ENCODE measurements around the gene SYNPR.

The SYNPR gene

DNA sequence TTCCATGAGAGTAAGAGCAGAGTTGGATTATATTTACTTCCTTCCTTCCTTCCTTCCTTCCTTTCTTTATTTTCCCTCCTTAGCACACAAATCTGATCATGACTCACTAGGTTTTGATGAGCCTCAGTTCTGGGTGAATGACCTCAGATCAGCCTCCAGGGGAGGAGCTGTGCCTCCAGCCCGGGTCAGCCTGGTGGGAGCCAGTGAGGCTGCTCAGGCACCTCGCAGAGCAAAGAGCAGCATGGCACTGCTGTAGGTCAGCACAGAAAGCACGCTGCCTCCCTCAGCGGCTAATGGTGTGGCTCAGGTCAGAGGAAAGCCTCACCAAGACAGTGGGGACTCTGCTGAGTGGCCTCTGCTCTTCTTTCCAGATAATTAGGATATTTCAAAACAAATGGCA, 108.5 kb downstream of the SYNPR start:
- FAIRE-seq: no peak

- no peak for FAIRE-seq
Measured at GRCh38 chr3:63387568-63387967, 109.5 kb downstream of the SYNPR start.

DNA sequence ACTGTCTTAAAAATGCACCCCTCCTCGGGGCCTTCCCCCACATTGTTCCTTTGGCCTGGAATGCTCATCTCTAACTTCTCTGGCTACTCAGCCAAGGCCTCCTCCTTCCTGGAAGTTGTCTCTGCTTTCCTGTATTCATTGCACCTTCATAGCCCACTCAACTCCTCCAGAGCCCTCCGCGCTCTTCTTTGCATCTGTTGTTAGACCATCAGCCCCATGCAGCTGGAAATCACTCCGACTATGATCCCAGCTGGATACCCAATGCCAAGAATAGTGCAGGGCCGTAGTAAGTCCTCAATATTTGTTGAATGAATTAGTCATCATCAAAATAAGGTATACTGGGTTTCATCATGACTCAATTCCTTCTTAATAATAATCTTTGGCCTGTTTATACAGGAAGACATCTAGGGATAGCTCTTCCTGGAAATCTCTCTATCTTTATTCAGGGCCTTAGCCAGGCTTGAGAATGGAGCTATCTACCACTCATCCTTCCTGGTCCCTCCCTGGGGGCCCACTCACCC, 112.7 kb downstream of the SYNPR start:
- no peak for FAIRE-seq

DNA sequence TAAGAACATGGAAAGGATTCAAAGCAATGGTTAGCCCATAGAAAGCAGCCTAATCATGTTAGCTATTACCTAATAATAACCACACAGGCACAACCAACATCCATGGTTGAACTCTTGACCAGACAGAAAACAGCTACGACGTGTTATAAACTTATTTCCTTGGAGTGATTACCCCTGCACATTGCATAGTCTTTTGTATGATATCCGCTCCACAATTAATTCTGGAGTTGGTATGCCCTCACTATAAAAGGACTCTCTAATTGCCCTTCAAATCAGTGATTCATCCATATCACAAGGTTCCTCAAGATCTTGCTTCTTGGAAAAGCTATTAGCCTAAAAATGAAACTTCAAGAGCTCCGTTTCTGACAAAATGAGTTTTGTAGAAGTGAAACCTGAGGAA, 117.9 kb downstream of the SYNPR start:
- FAIRE-seq: no peak

GRCh38 chr3:63400246-63400860, 122.2 kb downstream of the SYNPR start:
- FAIRE-seq: no peak

- no peak for FAIRE-seq
Measured at GRCh38 chr3:63405882-63406281, 127.8 kb downstream of the SYNPR start.

GRCh38 chr3:63413523-63413922, 135.4 kb downstream of the SYNPR start:
- no peak for FAIRE-seq

- FAIRE-seq: no peak
Measured at GRCh38 chr3:63414607-63415006, 136.5 kb downstream of the SYNPR start.

DNA sequence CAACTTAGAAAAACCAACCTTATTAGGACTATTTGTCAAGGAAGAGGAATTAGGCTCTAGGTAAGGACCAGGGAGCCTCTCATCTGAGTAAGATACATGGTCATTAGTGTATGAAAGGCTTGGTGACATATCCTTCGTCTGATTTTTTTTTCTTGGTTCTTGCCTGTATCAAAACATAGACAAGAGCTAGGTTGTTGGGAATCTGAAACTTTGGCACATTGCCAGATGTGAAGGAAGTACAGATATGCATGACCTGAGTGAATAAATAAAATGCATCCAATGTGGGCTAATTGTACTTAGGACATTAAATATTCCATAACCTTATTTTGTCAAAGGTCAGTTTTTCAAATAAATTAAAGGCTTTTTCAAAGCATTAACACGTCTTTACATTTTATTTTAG, 151.8 kb downstream of the SYNPR start:
- no peak for FAIRE-seq

DNA sequence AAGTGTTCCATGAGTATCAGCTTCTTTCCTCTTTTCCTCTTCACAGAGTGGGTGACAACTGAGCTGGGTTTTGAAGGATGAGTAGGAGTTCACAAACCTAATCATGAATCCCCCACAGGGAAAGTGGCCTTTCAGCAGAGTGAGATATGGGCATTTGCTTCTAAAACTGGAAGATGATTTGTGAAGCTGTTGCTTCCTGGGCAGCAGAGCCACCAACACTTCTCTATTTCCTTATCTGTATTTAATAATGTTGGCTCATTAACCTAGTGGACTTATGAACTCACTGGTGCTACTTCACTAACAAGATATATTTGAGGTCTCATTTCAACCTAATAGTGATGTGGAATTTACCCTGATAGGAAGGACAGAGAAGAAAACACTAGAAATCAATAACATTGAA, 152.8 kb downstream of the SYNPR start:
- no peak for FAIRE-seq

- FAIRE-seq: no peak
Measured at GRCh38 chr3:63437858-63438257, 159.8 kb downstream of the SYNPR start.

GRCh38 chr3:63438826-63439371, 160.8 kb downstream of the SYNPR start:
- no peak for FAIRE-seq

GRCh38 chr3:63441262-63441661, 163.2 kb downstream of the SYNPR start:
- no peak for FAIRE-seq

- no peak for FAIRE-seq
Measured at GRCh38 chr3:63442918-63443317, 164.8 kb downstream of the SYNPR start.

DNA sequence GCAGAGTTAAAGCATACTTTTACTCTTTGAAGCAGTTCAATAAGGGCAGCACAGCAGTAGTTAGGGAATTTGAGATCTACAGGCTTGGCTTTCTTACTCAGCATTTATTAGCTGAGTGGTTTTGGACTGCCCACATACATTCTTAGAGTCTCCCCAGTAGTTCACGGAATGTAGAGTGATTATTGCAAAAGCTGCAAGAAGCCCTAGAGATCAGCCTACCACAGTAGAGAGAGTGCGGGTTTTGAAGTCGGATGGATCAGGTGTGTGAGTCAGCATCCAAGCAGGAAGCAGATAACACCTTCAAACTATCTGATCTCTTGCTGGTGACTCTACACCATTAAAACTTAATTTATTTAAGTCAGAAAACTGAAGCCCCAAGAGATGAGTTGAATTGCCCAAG, 171.9 kb downstream of the SYNPR start:
- no peak for FAIRE-seq

DNA sequence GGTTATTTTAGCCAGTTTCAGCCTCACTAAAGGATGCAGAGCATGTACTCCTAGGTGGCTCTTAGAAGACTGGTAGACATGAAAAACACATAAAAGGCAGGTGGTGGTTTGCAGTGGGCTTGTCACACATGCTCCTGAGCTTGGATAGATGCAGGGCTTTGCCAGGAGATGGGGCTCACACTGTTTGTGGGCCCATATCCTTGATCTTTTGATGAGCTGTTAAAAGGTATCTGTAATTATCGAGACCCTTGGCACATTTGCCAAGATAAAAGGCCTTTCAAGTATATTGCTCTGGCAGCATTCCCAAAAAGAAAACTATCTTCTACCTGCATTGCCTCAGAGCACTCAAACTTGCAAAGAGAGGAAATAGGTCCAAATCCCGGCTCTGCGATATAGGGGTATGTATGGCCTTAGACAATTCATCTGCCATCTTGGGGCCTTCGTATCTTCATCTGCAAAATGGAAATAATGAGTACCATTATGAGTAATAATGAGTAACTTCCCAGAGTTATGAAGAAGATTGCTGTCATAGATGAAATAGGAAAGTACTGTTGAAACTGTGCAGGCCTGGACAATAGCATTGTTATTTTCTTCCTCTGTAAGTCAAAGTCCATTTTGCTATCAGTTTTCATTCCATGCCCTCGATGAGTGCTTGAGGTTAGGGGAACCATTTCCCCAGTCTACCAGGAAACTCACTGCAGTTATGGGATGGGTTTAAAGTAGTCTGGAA, 172.7 kb downstream of the SYNPR start:
- FAIRE-seq: no peak

DNA sequence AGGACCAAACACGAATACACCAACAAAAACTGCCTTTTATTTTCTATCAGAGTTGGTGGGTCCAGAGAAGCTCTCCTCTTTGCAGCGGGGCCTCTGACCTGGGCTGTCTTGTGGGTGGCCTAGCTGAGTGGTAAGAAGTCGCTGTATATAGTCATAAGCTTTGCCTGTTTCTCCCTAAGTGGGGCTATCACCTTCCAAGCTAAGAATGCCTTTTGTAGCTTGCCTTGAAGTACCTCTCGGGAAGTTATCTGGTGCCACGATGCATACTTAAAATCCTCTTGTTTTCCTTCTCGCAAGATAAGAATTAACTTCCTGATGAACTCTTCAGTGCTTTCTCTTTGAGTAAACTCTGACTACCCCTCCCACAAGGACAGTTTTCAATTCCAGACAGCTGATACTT, 178.8 kb downstream of the SYNPR start:
- FAIRE-seq: no peak

- FAIRE-seq: no peak
Measured at GRCh38 chr3:63458405-63458804, 180.3 kb downstream of the SYNPR start.

DNA sequence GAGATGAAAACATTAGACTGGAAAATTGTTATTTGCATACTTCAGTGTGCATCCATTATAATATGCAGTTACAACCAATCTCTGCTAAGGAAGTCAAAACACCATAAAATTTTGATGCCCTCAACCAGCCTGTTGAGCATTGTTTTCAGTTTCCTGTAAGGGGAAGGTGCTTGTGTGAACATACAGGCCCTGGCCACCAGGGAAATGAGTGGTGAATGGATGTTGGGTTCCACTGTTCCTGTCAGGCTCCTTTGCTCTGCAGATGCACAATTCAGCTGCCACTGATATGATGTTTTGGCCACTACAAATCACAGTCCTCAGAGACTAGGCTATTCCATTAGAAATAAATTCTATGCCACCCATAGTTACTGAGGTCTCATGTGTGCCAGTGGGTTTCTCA, 184.6 kb downstream of the SYNPR start:
- FAIRE-seq: no peak

DNA sequence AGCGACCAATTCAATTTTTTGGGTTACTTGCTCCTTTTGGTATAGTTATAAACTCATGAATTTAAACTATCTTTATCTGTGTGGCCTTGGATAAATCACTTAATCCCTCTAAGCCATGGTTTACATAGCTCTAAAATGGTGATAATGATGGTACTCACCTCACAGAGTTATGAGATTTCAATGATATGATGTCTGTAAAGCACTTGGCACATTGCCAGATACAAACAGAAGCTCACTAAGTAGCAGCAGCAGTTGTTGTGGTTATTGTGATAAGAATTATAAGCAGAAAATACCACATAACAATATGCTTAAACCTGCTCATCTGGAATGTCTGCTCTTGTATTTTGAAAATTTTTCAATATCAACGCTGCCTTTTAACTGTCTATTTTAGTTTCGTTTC, 189.3 kb downstream of the SYNPR start:
- no peak for FAIRE-seq

GRCh38 chr3:63470745-63471144, 192.6 kb downstream of the SYNPR start:
- no peak for FAIRE-seq

DNA sequence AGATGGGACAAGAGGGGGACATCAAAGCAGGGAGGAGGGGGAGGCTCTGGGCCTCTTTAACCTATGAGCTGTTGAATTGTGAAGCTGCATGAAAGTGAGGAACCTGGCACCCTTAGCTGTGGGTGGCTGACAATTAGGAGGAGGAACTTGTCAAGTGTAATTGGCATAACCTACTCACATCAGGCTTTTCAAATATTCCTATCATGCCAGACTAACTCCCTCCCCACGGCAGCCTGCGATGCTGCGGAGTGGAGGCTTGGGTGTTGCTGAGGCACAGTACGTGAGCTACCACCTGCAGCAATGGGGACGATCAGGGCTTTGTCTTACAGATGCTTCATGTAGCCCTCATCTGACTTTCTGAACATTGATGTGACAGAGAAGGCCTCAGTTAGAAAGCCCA, 193.7 kb downstream of the SYNPR start:
- no peak for FAIRE-seq

- FAIRE-seq: no peak
Measured at GRCh38 chr3:63473641-63474166, 195.6 kb downstream of the SYNPR start.

Measured in G401.6 (cell line).